Measurements from ENCODE around the gene DRAM1. TPM values are rescaled to one million over a fixed set of nuclear protein-coding genes. Genes with fewer than 3 reads are reported as not detected.
A peak's percentile ranks its signal among the peaks of the same experiment; 100 is the strongest.

DRAM1 gene
- total and polyA plus RNA-seq, 10 of the 15 experiments (the other 5 are each of a cell fraction or from before 2014, with no cell fraction given) = 22.4 to 91.5 (median 41.4) TPM

GRCh38 chr12:101931498-101932326, 54.3 kb downstream of the DRAM1 start (continued):
- TF ChIP-seq CEBPZ (IDR thresholded peaks at IDR 0.05; ENCODE audit: low read depth, low read length) (no peak), CBX3 (IDR thresholded peaks at IDR 0.05; ENCODE audit: borderline replicate concordance, low read depth) (no peak), YY1 (IDR thresholded peaks at IDR 0.05; ENCODE audit: low read depth, low read length) (no peak), RAD21 (IDR thresholded peaks at IDR 0.05; ENCODE audit: insufficient read depth, low read depth, low read length) (no peak), ZNF274 (IDR thresholded peaks at IDR 0.05; ENCODE audit: insufficient read depth, insufficient read length) (no peak), POLR2AphosphoS2 (IDR thresholded peaks at IDR 0.05; ENCODE audit: low read depth, low read length) (no peak), SUPT20H (IDR thresholded peaks at IDR 0.05; ENCODE audit: borderline replicate concordance, control insufficient read depth, low read depth, low read length) (no peak), ZBTB4 (CRISPR knock-in tag; IDR thresholded peaks at IDR 0.05) (no peak), SMAD5 (IDR thresholded peaks at IDR 0.05; ENCODE audit: low read depth) (peak; percentile 55; the same call in 1 of the 2 replicates), RELB (IDR thresholded peaks at IDR 0.05; ENCODE audit: low read depth) (peak; percentile 79), ZNF207 (IDR thresholded peaks at IDR 0.05; ENCODE audit: borderline replicate concordance) (peak; percentile 15; the same call in 1 of the 2 replicates), LARP7 (IDR thresholded peaks at IDR 0.05) (no peak), HDAC6 (IDR thresholded peaks at IDR 0.05; ENCODE audit: unreplicated experiment) (no peak), CTCF (IDR thresholded peaks at IDR 0.05 in 2 of 3, conservative IDR thresholded peaks at IDR 0.05 in 1 of 3; ENCODE audit: control insufficient read depth in 2 of 3, extremely low read depth in 1 of 3, insufficient read depth in 1 of 3, low read depth in 3 of 3, low read length in 3 of 3) (no peak), SMC3 (IDR thresholded peaks at IDR 0.05; ENCODE audit: borderline replicate concordance, low read length) (no peak), TCF7 (IDR thresholded peaks at IDR 0.05; ENCODE audit: borderline replicate concordance) (peak; percentile 70; the same call in 1 of the 2 replicates), NR2F1 (conservative IDR thresholded peaks at IDR 0.05) (peak; percentile 99)
- TF ChIP-seq, protein P1, sequence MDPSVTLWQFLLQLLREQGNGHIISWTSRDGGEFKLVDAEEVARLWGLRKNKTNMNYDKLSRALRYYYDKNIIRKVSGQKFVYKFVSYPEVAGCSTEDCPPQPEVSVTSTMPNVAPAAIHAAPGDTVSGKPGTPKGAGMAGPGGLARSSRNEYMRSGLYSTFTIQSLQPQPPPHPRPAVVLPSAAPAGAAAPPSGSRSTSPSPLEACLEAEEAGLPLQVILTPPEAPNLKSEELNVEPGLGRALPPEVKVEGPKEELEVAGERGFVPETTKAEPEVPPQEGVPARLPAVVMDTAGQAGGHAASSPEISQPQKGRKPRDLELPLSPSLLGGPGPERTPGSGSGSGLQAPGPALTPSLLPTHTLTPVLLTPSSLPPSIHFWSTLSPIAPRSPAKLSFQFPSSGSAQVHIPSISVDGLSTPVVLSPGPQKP (IDR thresholded peaks at IDR 0.05; ENCODE audit: low read depth, low read length) = no peak
